Fibroblast of lung (primary cell): ENCODE results near the gene WNT7A. TPM values are rescaled to one million over a fixed set of nuclear protein-coding genes. Genes with fewer than 3 reads are reported as not detected.

Source experiments
- DNase-seq, 2 donors: peaks; one replicate each; pipeline versions ENCODE4 v3.0.0 to v3.0.0-alpha.2; 2010; ENCODE audit warnings: low read depth in 2 of 2
- H2AFZ ChIP-seq: 2 replicates; pipeline ENCODE4 v1.5.1; 2012; ENCODE audit warnings: low read length, control low read depth, inconsistent platforms
- H3K27ac ChIP-seq: 2 replicates; pipeline ENCODE4 v1.5.1; 2011; ENCODE audit warnings: low read length, control low read depth; ENCODE audit not compliant: insufficient read depth
- H3K27me3 ChIP-seq: 2 replicates; pipeline ENCODE4 v1.5.1; 2011; ENCODE audit warnings: mild to moderate bottlenecking, low read length; ENCODE audit not compliant: control insufficient read depth, insufficient read depth
- H3K36me3 ChIP-seq: 2 replicates; pipeline ENCODE4 v1.5.1; 2011; ENCODE audit warnings: low read length; ENCODE audit not compliant: control insufficient read depth, insufficient read depth
- H3K4me1 ChIP-seq: 2 replicates; pipeline ENCODE4 v1.5.1; 2011; ENCODE audit warnings: low read length; ENCODE audit not compliant: control insufficient read depth, insufficient read depth; ENCODE audit errors: extremely low read depth
- H3K4me2 ChIP-seq: 2 replicates; pipeline ENCODE4 v1.5.1; 2011; ENCODE audit warnings: low read length, control low read depth; ENCODE audit not compliant: insufficient read depth; ENCODE audit errors: extremely low read depth
- H3K4me3 ChIP-seq, 4 experiments: fragments of 200-600 bp in 1 of 4; sonication (generic) in 1 of 4; replicated peaks in 1 of 4; 2 replicates each; pipeline ENCODE4 v1.5.1; 2011 to 2016; ENCODE audit warnings: low read length in 4 of 4, low read depth in 3 of 4, mild to moderate bottlenecking in 3 of 4, control low read depth in 2 of 4, inconsistent platforms in 1 of 4, mixed read lengths in 1 of 4; ENCODE audit not compliant: insufficient read depth in 1 of 4; ENCODE audit errors: control extremely low read depth in 1 of 4
- H3K79me2 ChIP-seq: 2 replicates; pipeline ENCODE4 v1.5.1; 2012; ENCODE audit warnings: mild to moderate bottlenecking, low read length, inconsistent platforms; ENCODE audit not compliant: control insufficient read depth, insufficient read depth
- H3K9ac ChIP-seq: 2 replicates; pipeline ENCODE4 v1.5.1; 2011; ENCODE audit warnings: mild to moderate bottlenecking, low read length, control low read depth; ENCODE audit not compliant: insufficient read depth
- H3K9me3 ChIP-seq: 2 replicates; pipeline ENCODE4 v1.5.1; 2012; ENCODE audit warnings: low read depth, low read length; ENCODE audit not compliant: control insufficient read depth, insufficient read depth
- H4K20me1 ChIP-seq: 2 replicates; pipeline ENCODE4 v1.5.1; 2011; ENCODE audit warnings: low read length; ENCODE audit not compliant: control insufficient read depth, insufficient read depth; ENCODE audit errors: extremely low read depth
- CTCF ChIP-seq, 2 donors: IDR thresholded peaks in 1 of 2; conservative IDR thresholded peaks in 1 of 2; 1 replicate in 1 of 2; 2 replicates in 1 of 2; pipeline ENCODE4 v1.5.1; 2011 to 2012; ENCODE audit warnings: low read length in 2 of 2, control low read depth in 1 of 2, inconsistent platforms in 1 of 2, low read depth in 1 of 2, mild to moderate bottlenecking in 1 of 2
- EZH2 ChIP-seq: IDR thresholded peaks from 2 replicates; pipeline ENCODE4 v1.5.1; 2012; ENCODE audit warnings: low read length, control low read depth, mild to moderate bottlenecking; ENCODE audit errors: missing control alignments
- polyA plus RNA-seq, 2 donors: library from polyadenylated mRNA; depleted of rRNA in 1 of 2; stranded (reverse) in 1 of 2; unstranded in 1 of 2; fragments of >200 nt; gene quantifications; 2 replicates each; pipeline ENCODE4 v1.2.1, GENCODE V29; 2011 to 2012; ENCODE audit warnings: missing spikeins in 1 of 2
- total RNA-seq: library from RNA; depleted of rRNA; stranded (reverse); fragments of >200 nt; gene quantifications from 2 replicates; pipeline ENCODE4 v1.2.1, GENCODE V29; 2014

The WNT7A gene
- total and polyA plus RNA-seq, 2 donors (not counting 1 experiment from before 2014, with no cell fraction given) = not detected

DNA sequence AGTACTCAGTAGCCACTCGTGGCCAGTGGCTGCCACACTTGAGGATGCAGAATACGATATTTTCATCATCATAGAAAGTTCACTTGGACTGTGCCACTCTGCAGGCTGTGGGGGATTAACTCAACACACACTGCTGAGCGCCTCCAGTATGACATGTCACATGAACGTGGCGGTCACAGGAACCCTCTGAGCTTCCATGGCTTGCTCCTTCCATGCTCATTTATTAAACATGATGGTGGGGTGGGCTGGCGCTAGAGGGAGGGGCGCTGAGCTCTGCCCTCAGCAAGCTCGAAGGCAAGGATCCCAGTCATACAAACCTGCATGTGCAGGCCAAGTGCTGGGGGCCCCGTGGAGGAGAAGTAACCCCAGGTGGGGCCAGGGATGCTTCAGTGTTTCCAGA lies 85.5 kb downstream of the WNT7A start:
- no peak for DNase-seq
- H3K9ac ChIP-seq = no peak overlapping the region
- H3K36me3 ChIP-seq = no peaks in the 10 kb centered on the region
- TF ChIP-seq EZH2 (no peak), CTCF (conservative IDR thresholded peaks at IDR 0.05 in 1 of 2, IDR thresholded peaks at IDR 0.05 in 1 of 2; ENCODE audit: low read depth in 1 of 2, low read length in 2 of 2) (no peak)
- H3K4me2 ChIP-seq = no peak overlapping the region
- no peak overlapping the region for H3K27ac ChIP-seq
- H4K20me1 ChIP-seq = no peaks in the 10 kb centered on the region
- H3K9me3 ChIP-seq = no peaks in the 10 kb centered on the region
- H3K27me3 ChIP-seq = no peaks in the 10 kb centered on the region
- no peak overlapping the region for H3K4me3 ChIP-seq
- H2AFZ ChIP-seq = no peak overlapping the region
- no peaks in the 10 kb centered on the region for H3K79me2 ChIP-seq
- no peaks in the 10 kb centered on the region for H3K4me1 ChIP-seq

- TF ChIP-seq EZH2 = no peak
- no peak for TF ChIP-seq CTCF (conservative IDR thresholded peaks at IDR 0.05 in 1 of 2, IDR thresholded peaks at IDR 0.05 in 1 of 2; ENCODE audit: low read depth in 1 of 2, low read length in 2 of 2)
- Histone ChIP-seq H3K4me2 (no peak overlapping the region), H3K9me3 (no peaks in the 10 kb centered on the region), H3K4me3 (no peak overlapping the region), H2AFZ (no peak overlapping the region), H3K27ac (no peak overlapping the region), H3K27me3 (no peaks in the 10 kb centered on the region), H3K9ac (no peak overlapping the region), H3K4me1 (no peaks in the 10 kb centered on the region), H3K36me3 (no peaks in the 10 kb centered on the region), H3K79me2 (no peaks in the 10 kb centered on the region), H4K20me1 (no peaks in the 10 kb centered on the region)
- no peak for DNase-seq
Measured at GRCh38 chr3:13793451-13793850, 86.4 kb downstream of the WNT7A start.

- Histone ChIP-seq H3K9me3 (no peaks in the 10 kb centered on the region), H2AFZ (no peak overlapping the region), H3K27me3 (no peaks in the 10 kb centered on the region), H3K4me2 (no peak overlapping the region), H4K20me1 (no peaks in the 10 kb centered on the region), H3K36me3 (no peaks in the 10 kb centered on the region), H3K79me2 (no peaks in the 10 kb centered on the region), H3K9ac (no peak overlapping the region), H3K27ac (no peak overlapping the region), H3K4me3 (no peak overlapping the region), H3K4me1 (no peaks in the 10 kb centered on the region)
- DNase-seq = no peak
- no peak for TF ChIP-seq EZH2
- no peak for TF ChIP-seq CTCF (conservative IDR thresholded peaks at IDR 0.05 in 1 of 2, IDR thresholded peaks at IDR 0.05 in 1 of 2; ENCODE audit: low read depth in 1 of 2, low read length in 2 of 2)
Measured at GRCh38 chr3:13792512-13793371, 87.1 kb downstream of the WNT7A start.
